SK-N-DZ (cell line): ENCODE data around the gene SLFN12L.

ENCODE experiments used
- DNase-seq: peaks from one replicate; pipeline ENCODE4 v3.0.0-alpha.2; 2015; ENCODE audit warnings: low spot score
- small RNA-seq, 2 experiments: library from RNA; depleted of rRNA; stranded (forward); fragments of <200 nt; gene quantifications; one replicate each; pipeline ENCODE3, GENCODE V24; 2014

Gene SLFN12L

GRCh38 chr17:35432176-35433074, 105.1 kb downstream of the SLFN12L start, which contains the start of gene SLFN12:
TSS of gene SLFN12 (minus strand) at chr17:35432500. CDS start at chr17:35423028, 9,472 bp downstream.
- no peak for DNase-seq

- DNase-seq: no peak
Observed at GRCh38 chr17:35429702-35430101, 107.8 kb downstream of the SLFN12L start.

DNA sequence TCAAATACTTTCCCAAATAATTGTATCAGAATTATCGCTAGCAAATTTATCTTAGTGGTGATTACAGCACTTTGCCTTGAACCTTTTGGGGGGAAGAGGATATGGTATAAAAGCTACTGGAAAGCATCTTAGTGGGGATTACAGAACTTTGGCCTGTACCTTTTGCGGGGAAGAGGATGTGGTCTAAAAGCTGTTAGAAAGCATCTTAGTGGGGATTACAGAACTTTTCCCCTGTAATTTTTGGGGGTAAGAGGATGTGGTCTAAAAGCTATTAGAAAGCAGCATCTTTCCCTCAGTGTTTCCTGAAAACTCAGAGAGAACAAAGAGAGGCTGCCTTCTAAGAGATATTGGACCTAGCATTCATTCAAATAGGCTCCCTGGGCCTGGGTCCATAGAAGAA, 109.2 kb downstream of the SLFN12L start:
- DNase-seq: no peak

DNA sequence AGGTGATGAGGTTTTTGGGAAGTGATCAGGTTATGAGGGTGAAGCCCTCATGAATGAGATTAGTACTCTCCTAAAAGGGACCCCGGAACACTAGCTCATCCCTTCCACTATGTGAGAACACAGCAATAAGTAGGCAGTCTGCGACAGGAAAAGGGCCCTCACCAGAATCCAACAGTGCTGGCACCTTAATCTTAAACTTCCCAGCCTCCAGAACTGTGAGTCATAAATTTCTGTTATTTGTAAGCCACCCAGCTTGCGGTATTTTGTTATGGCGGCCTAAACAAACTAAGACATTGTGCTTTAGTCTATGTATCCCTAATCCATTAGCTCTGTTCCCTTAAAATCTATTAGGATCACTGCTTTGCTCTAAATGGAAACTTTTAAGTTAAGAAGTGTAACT, 113.7 kb downstream of the SLFN12L start:
- no peak for DNase-seq

Small RNAs within 50 kb of the gene (small RNA-seq; reads per million reads assigned to genes)
- gene AC015911.1: 0 reads per million in 2 experiments
- gene SNORD7: 25.3 to 68.9 reads per million in 2 experiments
